Keratinocyte (primary cell): ENCODE results near the gene CASR. TPM values are rescaled to one million over a fixed set of nuclear protein-coding genes. Genes with fewer than 3 reads are reported as not detected.

ENCODE experiments used
- DNase-seq: peaks from one replicate; pipeline ENCODE4 v3.0.0-alpha.2; 2011; ENCODE audit warnings: low read depth, missing footprints, low spot score
- FAIRE-seq: peaks from 2 replicates; lab custom pipeline; 2011; peaks lifted over from hg19 to GRCh38; lab: Jason Lieb, UNC
- H2AFZ ChIP-seq: 2 replicates; pipeline ENCODE4 v1.6.0; 2012; ENCODE audit warnings: low read length, control low read depth, inconsistent platforms; ENCODE audit not compliant: control insufficient read depth
- H3K27ac ChIP-seq: 2 replicates; pipeline ENCODE4 v1.5.1; 2011; ENCODE audit warnings: low read length; ENCODE audit not compliant: control insufficient read depth, insufficient read depth
- H3K27me3 ChIP-seq: 3 replicates; pipeline ENCODE4 v1.6.0; 2011; ENCODE audit warnings: low read length; ENCODE audit not compliant: control insufficient read depth, insufficient read depth; ENCODE audit errors: extremely low read depth
- H3K36me3 ChIP-seq, 2 experiments: 2 replicates in 1 of 2; 3 replicates in 1 of 2; pipeline ENCODE4 v1.5.1; 2011; ENCODE audit warnings: low read length in 2 of 2, mild to moderate bottlenecking in 1 of 2; ENCODE audit not compliant: control insufficient read depth in 2 of 2, insufficient read depth in 2 of 2; ENCODE audit errors: extremely low read depth in 1 of 2
- H3K4me1 ChIP-seq: 3 replicates; pipeline ENCODE4 v1.5.1; 2011; ENCODE audit warnings: low read length; ENCODE audit not compliant: control insufficient read depth, insufficient read depth; ENCODE audit errors: extremely low read depth
- H3K4me2 ChIP-seq: 3 replicates; pipeline ENCODE4 v1.6.0; 2011; ENCODE audit warnings: low read depth, low read length; ENCODE audit not compliant: control insufficient read depth, insufficient read depth; ENCODE audit errors: extremely low read depth
- H3K4me3 ChIP-seq, 3 experiments: fragments of 200-600 bp in 1 of 3; sonication (generic) in 1 of 3; 2 replicates in 2 of 3; 3 replicates in 1 of 3; pipeline ENCODE4 v1.5.1; 2011 to 2016; ENCODE audit warnings: low read length in 3 of 3, mild to moderate bottlenecking in 3 of 3, control low read depth in 2 of 3, inconsistent platforms in 1 of 3, low read depth in 1 of 3, mixed read lengths in 1 of 3, mixed run types in 1 of 3, moderate library complexity in 1 of 3; ENCODE audit not compliant: control insufficient read depth in 2 of 3, insufficient read depth in 2 of 3; ENCODE audit errors: extremely low read depth in 1 of 3
- H3K79me2 ChIP-seq: 2 replicates; pipeline ENCODE4 v1.6.0; 2012; ENCODE audit warnings: low read length; ENCODE audit not compliant: control insufficient read depth, insufficient read depth
- H3K9ac ChIP-seq: 3 replicates; pipeline ENCODE4 v1.6.0; 2011; ENCODE audit warnings: low read length; ENCODE audit not compliant: control insufficient read depth, insufficient read depth; ENCODE audit errors: extremely low read depth
- H3K9me1 ChIP-seq: 3 replicates; pipeline ENCODE4 v1.6.0; 2011; ENCODE audit warnings: low read length; ENCODE audit not compliant: control insufficient read depth, insufficient read depth; ENCODE audit errors: extremely low read depth
- H3K9me3 ChIP-seq: 2 replicates; pipeline ENCODE4 v1.5.1; 2012; ENCODE audit warnings: low read depth, low read length; ENCODE audit not compliant: control insufficient read depth
- H4K20me1 ChIP-seq: 3 replicates; pipeline ENCODE4 v1.6.0; 2011; ENCODE audit warnings: low read length; ENCODE audit not compliant: control insufficient read depth, insufficient read depth; ENCODE audit errors: extremely low read depth
- EZH2 ChIP-seq: IDR thresholded peaks from one replicate; pipeline ENCODE4 v1.6.1; 2012; ENCODE audit warnings: inconsistent platforms, mild to moderate bottlenecking, low read length, moderate library complexity
- dilution Hi-C: fragments of 300-500 bp; cut with MboI; formaldehyde crosslinking; loops from one replicate; pipeline ENCODE4 v1.7.0; 2020; ENCODE audit warnings: low sequenced_read_pairs; ENCODE audit not compliant: extremely low pct_ligation_motif_present
- polyA plus RNA-seq, 5 experiments: library from polyadenylated mRNA; depleted of rRNA in 3 of 5; stranded (reverse) in 3 of 5; stranded (forward) in 1 of 5; unstranded in 1 of 5; fragments of >200 nt; gene quantifications; 1 replicate in 1 of 5; 2 replicates in 3 of 5; 3 replicates in 1 of 5; pipeline versions ENCODE4 v1.2.1 to v1.2.3, GENCODE V29; 2011 to 2012; ENCODE audit warnings: missing spikeins in 2 of 5, low read depth in 1 of 5, low replicate concordance in 1 of 5
- TF ChIP-seq, protein P1 (sequence below), 3 experiments: IDR thresholded peaks in 1 of 3; conservative IDR thresholded peaks in 1 of 3; optimal IDR thresholded peaks in 1 of 3; 2 replicates in 2 of 3; 3 replicates in 1 of 3; pipeline versions ENCODE3 to v1.5.1; 2011; ENCODE audit warnings: low read length in 3 of 3, mild to moderate bottlenecking in 3 of 3, moderate library complexity in 2 of 3, control low read depth in 1 of 3, inconsistent platforms in 1 of 3; ENCODE audit not compliant: insufficient read depth in 2 of 3; ENCODE audit errors: extremely low read depth in 1 of 3

CASR gene
- polyA plus RNA-seq, 1 donor (not counting 4 experiments of a cell fraction or from before 2014, with no cell fraction given), result not detected

- DNase-seq (no peak), FAIRE-seq (no peak)
- dilution Hi-C loops, result no loop called here
- no peak overlapping the region for H2AFZ ChIP-seq
- no peak overlapping the region for H3K9ac ChIP-seq
- no peaks in the 10 kb centered on the region for H3K9me3 ChIP-seq
- no peaks in the 10 kb centered on the region for H4K20me1 ChIP-seq
- H3K79me2 ChIP-seq, result no peaks in the 10 kb centered on the region
- no peak overlapping the region for H3K4me3 ChIP-seq
- no peaks in the 10 kb centered on the region for H3K36me3 ChIP-seq
- no peak overlapping the region for H3K4me2 ChIP-seq
- H3K9me1 ChIP-seq, result no peaks in the 10 kb centered on the region
- no peak overlapping the region for H3K27ac ChIP-seq
- H3K4me1 ChIP-seq, result no peaks in the 10 kb centered on the region
- no peak for TF ChIP-seq EZH2
- TF ChIP-seq, protein P1, sequence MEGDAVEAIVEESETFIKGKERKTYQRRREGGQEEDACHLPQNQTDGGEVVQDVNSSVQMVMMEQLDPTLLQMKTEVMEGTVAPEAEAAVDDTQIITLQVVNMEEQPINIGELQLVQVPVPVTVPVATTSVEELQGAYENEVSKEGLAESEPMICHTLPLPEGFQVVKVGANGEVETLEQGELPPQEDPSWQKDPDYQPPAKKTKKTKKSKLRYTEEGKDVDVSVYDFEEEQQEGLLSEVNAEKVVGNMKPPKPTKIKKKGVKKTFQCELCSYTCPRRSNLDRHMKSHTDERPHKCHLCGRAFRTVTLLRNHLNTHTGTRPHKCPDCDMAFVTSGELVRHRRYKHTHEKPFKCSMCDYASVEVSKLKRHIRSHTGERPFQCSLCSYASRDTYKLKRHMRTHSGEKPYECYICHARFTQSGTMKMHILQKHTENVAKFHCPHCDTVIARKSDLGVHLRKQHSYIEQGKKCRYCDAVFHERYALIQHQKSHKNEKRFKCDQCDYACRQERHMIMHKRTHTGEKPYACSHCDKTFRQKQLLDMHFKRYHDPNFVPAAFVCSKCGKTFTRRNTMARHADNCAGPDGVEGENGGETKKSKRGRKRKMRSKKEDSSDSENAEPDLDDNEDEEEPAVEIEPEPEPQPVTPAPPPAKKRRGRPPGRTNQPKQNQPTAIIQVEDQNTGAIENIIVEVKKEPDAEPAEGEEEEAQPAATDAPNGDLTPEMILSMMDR (optimal IDR thresholded peaks at IDR 0.05 in 1 of 3, IDR thresholded peaks at IDR 0.05 in 1 of 3, conservative IDR thresholded peaks at IDR 0.05 in 1 of 3; ENCODE audit: extremely low read depth in 1 of 3, insufficient read depth in 2 of 3, low read length in 3 of 3), result no peak
- peaks cover 5% of the 10 kb centered on the region for H3K27me3 ChIP-seq
Measured at GRCh38 chr3:122284486-122284885, 101.0 kb downstream of the CASR start.

- H3K79me2 ChIP-seq, result no peaks in the 10 kb centered on the region
- no peaks in the 10 kb centered on the region for H3K36me3 ChIP-seq
- peak; percentile 44 for FAIRE-seq
- H3K9me1 ChIP-seq, result no peaks in the 10 kb centered on the region
- no peak overlapping the region for H3K9ac ChIP-seq
- H3K4me2 ChIP-seq, result no peak overlapping the region
- no peak for TF ChIP-seq EZH2
- TF ChIP-seq, protein P1 (optimal IDR thresholded peaks at IDR 0.05 in 1 of 3, IDR thresholded peaks at IDR 0.05 in 1 of 3, conservative IDR thresholded peaks at IDR 0.05 in 1 of 3; ENCODE audit: extremely low read depth in 1 of 3, insufficient read depth in 2 of 3, low read length in 3 of 3), result no peak
- no peaks in the 10 kb centered on the region for H4K20me1 ChIP-seq
- DNase-seq, result no peak
- no peak overlapping the region for H3K27ac ChIP-seq
- H3K27me3 ChIP-seq, result no peaks in the 10 kb centered on the region
- H2AFZ ChIP-seq, result peak overlapping the region; percentile 78
- dilution Hi-C loops, result no loop called here
- H3K9me3 ChIP-seq, result no peaks in the 10 kb centered on the region
- H3K4me1 ChIP-seq, result peaks cover 12% of the 10 kb centered on the region
- no peak overlapping the region for H3K4me3 ChIP-seq
Measured at GRCh38 chr3:122294359-122294758, 110.9 kb downstream of the CASR start.
